NT2/D1 (cell line): ENCODE results near the gene RAVER1.

Experiments
- SUZ12 ChIP-seq: IDR thresholded peaks from 2 replicates; pipeline ENCODE4 v1.6.1; 2011; ENCODE audit not compliant: insufficient read length, insufficient read depth; ENCODE audit errors: extremely low read depth
- YY1 ChIP-seq: IDR thresholded peaks from 2 replicates; pipeline ENCODE4 v1.6.1; 2011; ENCODE audit not compliant: insufficient read length, insufficient read depth

- TF ChIP-seq YY1 (no peak), SUZ12 (no peak)
These were observed 32.2 kb upstream of the RAVER1 start for GRCh38 chr19:10365518-10365917.
